PC-3 (cell line): ENCODE measurements around the gene HSPA12B.

ENCODE experiments used
- EZH2 ChIP-seq: fragments of 300-600 bp; sonication (generic); IDR thresholded peaks from one replicate; pipeline ENCODE4 v1.6.1; 2017; ENCODE audit warnings: antibody characterized with exemption, mild to moderate bottlenecking, low read length; ENCODE audit not compliant: unreplicated experiment
- TF ChIP-seq, protein P1 (sequence below): fragments of 300-600 bp; sonication (generic); conservative IDR thresholded peaks from 2 replicates; pipeline ENCODE4 v1.5.1; 2017; ENCODE audit warnings: antibody characterized with exemption, low read depth, mild to moderate bottlenecking, low read length

GRCh38 chr20:3755814-3756480 is 23.5 kb downstream of the HSPA12B start:
- TF ChIP-seq, protein P1, sequence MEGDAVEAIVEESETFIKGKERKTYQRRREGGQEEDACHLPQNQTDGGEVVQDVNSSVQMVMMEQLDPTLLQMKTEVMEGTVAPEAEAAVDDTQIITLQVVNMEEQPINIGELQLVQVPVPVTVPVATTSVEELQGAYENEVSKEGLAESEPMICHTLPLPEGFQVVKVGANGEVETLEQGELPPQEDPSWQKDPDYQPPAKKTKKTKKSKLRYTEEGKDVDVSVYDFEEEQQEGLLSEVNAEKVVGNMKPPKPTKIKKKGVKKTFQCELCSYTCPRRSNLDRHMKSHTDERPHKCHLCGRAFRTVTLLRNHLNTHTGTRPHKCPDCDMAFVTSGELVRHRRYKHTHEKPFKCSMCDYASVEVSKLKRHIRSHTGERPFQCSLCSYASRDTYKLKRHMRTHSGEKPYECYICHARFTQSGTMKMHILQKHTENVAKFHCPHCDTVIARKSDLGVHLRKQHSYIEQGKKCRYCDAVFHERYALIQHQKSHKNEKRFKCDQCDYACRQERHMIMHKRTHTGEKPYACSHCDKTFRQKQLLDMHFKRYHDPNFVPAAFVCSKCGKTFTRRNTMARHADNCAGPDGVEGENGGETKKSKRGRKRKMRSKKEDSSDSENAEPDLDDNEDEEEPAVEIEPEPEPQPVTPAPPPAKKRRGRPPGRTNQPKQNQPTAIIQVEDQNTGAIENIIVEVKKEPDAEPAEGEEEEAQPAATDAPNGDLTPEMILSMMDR = no peak
- no peak for TF ChIP-seq EZH2
